HG03565 (cell line): ENCODE measurements around the gene EEPD1.
A peak's percentile ranks its signal among the peaks of the same experiment; 100 is the strongest.

Source experiments
- ATAC-seq: cut with Tn5 transposase; IDR thresholded peaks from one replicate; pipeline ENCODE4 v1.9.1; 2021; ENCODE audit warnings: mild to moderate bottlenecking, moderate library complexity; ENCODE audit not compliant: unreplicated experiment

EEPD1 gene

GRCh38 chr7:36278069-36278619, 125.1 kb downstream of the EEPD1 start:
- ATAC-seq = no peak

- no peak for ATAC-seq
Observed at GRCh38 chr7:36278620-36279172, 125.6 kb downstream of the EEPD1 start.

GRCh38 chr7:36279200-36279925, 126.3 kb downstream of the EEPD1 start:
- peak; percentile 84 for ATAC-seq

GRCh38 chr7:36279926-36280315, 126.9 kb downstream of the EEPD1 start:
- ATAC-seq = no peak

- ATAC-seq = peak; percentile 34
Observed at GRCh38 chr7:36280840-36281812, 128.1 kb downstream of the EEPD1 start.

GRCh38 chr7:36281945-36282717, 129.1 kb downstream of the EEPD1 start:
- ATAC-seq = no peak

GRCh38 chr7:36283181-36283580, 130.1 kb downstream of the EEPD1 start:
- ATAC-seq = no peak

- peak; percentile 34 for ATAC-seq
Observed at GRCh38 chr7:36283711-36284130, 130.7 kb downstream of the EEPD1 start.

GRCh38 chr7:36284456-36285090, 131.5 kb downstream of the EEPD1 start:
- ATAC-seq = no peak

GRCh38 chr7:36285276-36285675, 132.2 kb downstream of the EEPD1 start:
- ATAC-seq = no peak

- ATAC-seq = no peak
Observed at GRCh38 chr7:36286226-36286625, 133.2 kb downstream of the EEPD1 start.

- no peak for ATAC-seq
Observed at GRCh38 chr7:36286688-36287087, 133.6 kb downstream of the EEPD1 start.

- no peak for ATAC-seq
Observed at GRCh38 chr7:36287371-36288241, 134.6 kb downstream of the EEPD1 start.

GRCh38 chr7:36288501-36288900, 135.4 kb downstream of the EEPD1 start:
- no peak for ATAC-seq

- no peak for ATAC-seq
Observed at GRCh38 chr7:36289833-36290661, 137.0 kb downstream of the EEPD1 start.

- no peak for ATAC-seq
Observed at GRCh38 chr7:36291387-36292316, 138.6 kb downstream of the EEPD1 start.

- ATAC-seq = no peak
Observed at GRCh38 chr7:36295090-36295489, 142.0 kb downstream of the EEPD1 start.
